Activated naive CD4-positive, alpha-beta T cell treated with anti-CD3 and anti-CD28 coated beads, Interleukin-2, amount 10 ng/mL, durations not matched to agents 7 days and 5 days (primary cell): Measurements from ENCODE around the gene GOLGA6L7.
"Not testable (repeated sequence)": the region's sequence is repeated elsewhere in the genome, so short reads cannot be mapped to it uniquely, and the experiment has no call there.

Experiments used
- CTCF ChIA-PET: fragments of 350-600 bp; sonication (Branson Sonifier 250); formaldehyde crosslinking; loops from one replicate; lab custom pipeline; 2021; ENCODE audit warnings: antibody characterized with exemption; lab: Charles Lee
- DNase-seq: peaks from one replicate; pipeline ENCODE4 v3.0.0-alpha.2; 2020
- H3K27ac Mint-ChIP-seq: one replicate; pipeline ENCODE4 v1.8.0; 2021; ENCODE audit warnings: mild to moderate bottlenecking, moderate library complexity, mixed read lengths
- H3K27me3 Mint-ChIP-seq: one replicate; pipeline ENCODE4 v1.8.0; 2021; ENCODE audit warnings: mild to moderate bottlenecking, mixed read lengths
- H3K36me3 Mint-ChIP-seq: one replicate; pipeline ENCODE4 v1.8.0; 2021; ENCODE audit warnings: mixed read lengths
- H3K4me1 Mint-ChIP-seq: one replicate; pipeline ENCODE4 v1.8.0; 2021; ENCODE audit warnings: mixed read lengths
- H3K4me3 Mint-ChIP-seq: one replicate; pipeline ENCODE4 v1.8.0; 2021; ENCODE audit warnings: mild to moderate bottlenecking, moderate library complexity, mixed read lengths
- H3K9me3 Mint-ChIP-seq: one replicate; pipeline ENCODE4 v1.8.0; 2021; ENCODE audit warnings: mixed read lengths

The GOLGA6L7 gene

GRCh38 chr15:28808136-28808535 is 40.3 kb downstream of the GOLGA6L7 start:
- H3K36me3 Mint-ChIP-seq, DNase-seq, H3K4me3 Mint-ChIP-seq, H3K4me1 Mint-ChIP-seq, CTCF ChIA-PET, H3K27ac Mint-ChIP-seq, H3K9me3 Mint-ChIP-seq: not testable (repeated sequence)
- peaks cover 16% of the 10 kb centered on the region for H3K27me3 Mint-ChIP-seq

GRCh38 chr15:28800366-28800765 is 48.1 kb downstream of the GOLGA6L7 start:
- DNase-seq, result not testable (repeated sequence)

DNA sequence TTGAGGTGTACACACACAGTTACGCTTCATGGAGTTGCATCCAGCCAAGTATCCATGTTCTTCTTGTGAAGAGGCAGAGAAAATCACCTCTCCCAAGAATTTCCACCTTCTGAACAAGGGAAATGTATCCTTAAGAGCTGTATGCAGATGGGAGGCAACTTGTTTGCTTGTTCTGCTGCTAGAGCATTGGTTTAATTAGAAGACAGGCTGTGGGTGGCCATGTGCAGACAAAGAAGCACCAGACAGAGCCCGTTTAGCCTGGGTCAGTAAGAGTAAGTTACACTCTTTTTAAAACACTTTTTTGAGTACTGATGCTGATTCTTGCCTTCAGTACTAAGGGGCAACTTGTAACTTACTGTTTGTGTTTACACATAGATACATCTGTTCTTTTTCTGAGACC is 50.2 kb downstream of the GOLGA6L7 start:
- H3K27me3 Mint-ChIP-seq, H3K27ac Mint-ChIP-seq, CTCF ChIA-PET, H3K36me3 Mint-ChIP-seq, H3K4me1 Mint-ChIP-seq, H3K9me3 Mint-ChIP-seq, DNase-seq, H3K4me3 Mint-ChIP-seq: not testable (repeated sequence)

More at GRCh38 chr15:28800366-28800765, 48.1 kb downstream of the GOLGA6L7 start:
- H3K4me3 Mint-ChIP-seq, CTCF ChIA-PET, H3K9me3 Mint-ChIP-seq, H3K27ac Mint-ChIP-seq, H3K4me1 Mint-ChIP-seq, H3K36me3 Mint-ChIP-seq, H3K27me3 Mint-ChIP-seq: not testable (repeated sequence)

DNA sequence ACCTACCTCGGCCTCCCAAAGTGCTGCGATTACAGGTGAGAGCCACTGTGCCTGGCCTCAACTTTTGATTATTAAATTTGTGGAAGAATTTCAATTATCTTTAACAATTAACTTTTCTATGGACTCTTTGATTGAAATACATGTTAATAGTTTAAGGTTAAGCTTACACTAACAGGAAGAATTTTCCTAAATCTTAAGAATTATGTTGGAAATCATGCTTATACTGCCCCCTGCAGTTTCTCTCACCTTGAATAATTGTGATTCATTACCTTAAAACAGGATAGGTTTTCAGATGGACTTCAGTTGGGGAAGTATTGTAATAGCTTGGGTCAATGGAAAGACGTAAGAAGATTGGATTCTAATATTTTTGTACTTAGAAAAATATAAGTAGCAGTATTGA is 54.2 kb downstream of the GOLGA6L7 start:
- H3K4me3 Mint-ChIP-seq, result not testable (repeated sequence)
- peaks cover 18% of the 10 kb centered on the region for H3K27me3 Mint-ChIP-seq

More for the DNA sequence above, 54.2 kb downstream of the GOLGA6L7 start:
- H3K27ac Mint-ChIP-seq, H3K4me1 Mint-ChIP-seq, H3K9me3 Mint-ChIP-seq, H3K36me3 Mint-ChIP-seq, DNase-seq, CTCF ChIA-PET: not testable (repeated sequence)
